Neutrophil (primary cell): ENCODE measurements around the gene NLGN4Y.

Experiments
- H3K27ac ChIP-seq: fragments of 200-600 bp; sonication (generic); 2 replicates; pipeline ENCODE4 v1.5.1; 2016; ENCODE audit warnings: mild to moderate bottlenecking, moderate library complexity
- H3K27me3 ChIP-seq: fragments of 200-600 bp; sonication (generic); 2 replicates; pipeline ENCODE4 v1.6.0; 2016; ENCODE audit warnings: mild to moderate bottlenecking
- H3K36me3 ChIP-seq: fragments of 200-600 bp; sonication (generic); 2 replicates; pipeline ENCODE4 v1.5.1; 2017
- H3K4me1 ChIP-seq, 2 experiments: fragments of 200-600 bp in 1 of 2; sonication (generic) in 1 of 2; 1 replicate in 1 of 2; 2 replicates in 1 of 2; pipeline versions ENCODE4 v1.5.1 to v1.6.1; 2013 to 2016; ENCODE audit warnings: low read depth in 1 of 2, low read length in 1 of 2, mild to moderate bottlenecking in 1 of 2, moderate library complexity in 1 of 2; ENCODE audit not compliant: control insufficient read depth in 1 of 2, insufficient read depth in 1 of 2
- H3K4me3 ChIP-seq, 2 experiments: fragments of 200-600 bp in 1 of 2; sonication (generic) in 1 of 2; 1 replicate in 1 of 2; 2 replicates in 1 of 2; pipeline ENCODE4 v1.5.1; 2013 to 2016; ENCODE audit warnings: low read depth in 1 of 2, low read length in 1 of 2, mild to moderate bottlenecking in 1 of 2, moderate library complexity in 1 of 2
- H3K9me3 ChIP-seq: fragments of 200-600 bp; sonication (generic); 2 replicates; pipeline ENCODE4 v1.5.1; 2016
- TF ChIP-seq, protein P1 (sequence below): fragments of 200-600 bp; sonication (generic); IDR thresholded peaks from 2 replicates; pipeline ENCODE4 v1.5.1; 2016; ENCODE audit warnings: antibody characterized with exemption

The NLGN4Y gene

DNA sequence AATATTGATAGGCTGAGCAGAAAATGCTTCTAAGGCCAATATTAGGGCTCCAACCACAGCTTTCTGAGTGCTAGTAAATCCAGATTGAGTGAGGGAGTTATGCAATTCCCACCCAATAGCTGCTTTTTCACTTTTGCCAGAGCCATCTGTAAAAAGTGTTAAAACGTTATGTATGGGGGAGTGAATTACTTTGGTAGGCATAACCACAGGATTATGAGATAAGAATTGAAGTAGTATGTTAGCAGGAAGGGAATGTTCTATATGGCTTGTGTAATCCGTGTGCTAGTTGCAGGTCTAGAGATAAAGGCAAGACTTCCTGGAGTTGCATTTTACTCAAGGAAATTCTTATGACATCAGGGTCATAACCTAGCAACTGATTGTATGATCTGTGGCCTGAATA, 347.6 kb downstream of the NLGN4Y start:
- H3K27ac ChIP-seq: no peak overlapping the region
- no peaks in the 10 kb centered on the region for H3K4me1 ChIP-seq
- no peaks in the 10 kb centered on the region for H3K36me3 ChIP-seq
- H3K27me3 ChIP-seq: no peaks in the 10 kb centered on the region
- no peak overlapping the region for H3K4me3 ChIP-seq
- TF ChIP-seq, protein P1, sequence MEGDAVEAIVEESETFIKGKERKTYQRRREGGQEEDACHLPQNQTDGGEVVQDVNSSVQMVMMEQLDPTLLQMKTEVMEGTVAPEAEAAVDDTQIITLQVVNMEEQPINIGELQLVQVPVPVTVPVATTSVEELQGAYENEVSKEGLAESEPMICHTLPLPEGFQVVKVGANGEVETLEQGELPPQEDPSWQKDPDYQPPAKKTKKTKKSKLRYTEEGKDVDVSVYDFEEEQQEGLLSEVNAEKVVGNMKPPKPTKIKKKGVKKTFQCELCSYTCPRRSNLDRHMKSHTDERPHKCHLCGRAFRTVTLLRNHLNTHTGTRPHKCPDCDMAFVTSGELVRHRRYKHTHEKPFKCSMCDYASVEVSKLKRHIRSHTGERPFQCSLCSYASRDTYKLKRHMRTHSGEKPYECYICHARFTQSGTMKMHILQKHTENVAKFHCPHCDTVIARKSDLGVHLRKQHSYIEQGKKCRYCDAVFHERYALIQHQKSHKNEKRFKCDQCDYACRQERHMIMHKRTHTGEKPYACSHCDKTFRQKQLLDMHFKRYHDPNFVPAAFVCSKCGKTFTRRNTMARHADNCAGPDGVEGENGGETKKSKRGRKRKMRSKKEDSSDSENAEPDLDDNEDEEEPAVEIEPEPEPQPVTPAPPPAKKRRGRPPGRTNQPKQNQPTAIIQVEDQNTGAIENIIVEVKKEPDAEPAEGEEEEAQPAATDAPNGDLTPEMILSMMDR: no peak
- H3K9me3 ChIP-seq: no peaks in the 10 kb centered on the region
